ENCODE data around the gene XPO5. TPM values are rescaled to one million over a fixed set of nuclear protein-coding genes. Genes with fewer than 3 reads are reported as not detected.

The XPO5 gene
- polyA plus RNA-seq, 1 of the 3 experiments (the other 2 are of a cell fraction) = 29.5 TPM

- TF ChIP-seq USF2 (IDR thresholded peaks at IDR 0.05; ENCODE audit: borderline replicate concordance, low read depth, low read length) (no peak), SIN3A (IDR thresholded peaks at IDR 0.05; ENCODE audit: borderline replicate concordance, low read depth, low read length) (no peak), SMC3 (IDR thresholded peaks at IDR 0.05; ENCODE audit: low read depth, low read length) (no peak), GABPA (IDR thresholded peaks at IDR 0.05; ENCODE audit: low read depth) (no peak), PBX3 (IDR thresholded peaks at IDR 0.05) (no peak), GATA2 (CRISPR knock-in tag; IDR thresholded peaks at IDR 0.05) (no peak)
These were observed 38.5 kb upstream of the XPO5 start (continued) for GRCh38 chr6:43614396-43614730.

- Histone ChIP-seq H4K20me1 (ENCODE audit: insufficient read depth) (no peaks in the 10 kb centered on the region), H3K9me2 (no peaks in the 10 kb centered on the region), H3K79me2 (ENCODE audit: insufficient read depth) (peaks cover 8% of the 10 kb centered on the region; the same call in 1 of the 2 replicates), H3K4me1 (ENCODE audit: control insufficient read depth in 1 of 2, insufficient read depth in 2 of 2, low read depth in 1 of 2, low read length in 1 of 2) (no peaks in the 10 kb centered on the region; a peak in 1 of 4 replicates), H3F3A (replicated peaks; ENCODE audit: insufficient read depth) (peaks cover 19% of the 10 kb centered on the region), H2AFZ (ENCODE audit: low read depth) (no peak overlapping the region), H3K9me3 (no peaks in the 10 kb centered on the region), H3K4me3 (ENCODE audit: low read depth in 2 of 2, low read length in 1 of 2) (no peak overlapping the region), H3K27ac (ENCODE audit: low read depth in 2 of 2, low read length in 1 of 2) (no peak overlapping the region), H3K9ac (no peak overlapping the region), H3K27me3 (ENCODE audit: insufficient read depth) (no peaks in the 10 kb centered on the region), H3K4me2 (no peak overlapping the region), H3K36me3 (replicated peaks in 1 of 2; ENCODE audit: control insufficient read depth in 1 of 2, insufficient read depth in 2 of 2, low read length in 1 of 2) (peaks cover 35 to 61% of the 10 kb centered on the region in 2 experiments)
- ChIA-PET CTCF (interaction anchor here (2.5 to 3.4 kb wide), 2 partner anchors 53 to 465 kb away, joined by 12 to 13 read pairs; no protein-coding TSS in a partner anchor), POLR2A (interaction anchor here (0.8 to 1.5 kb wide), 2 partner anchors 13 to 16 kb away, joined by 5 to 6 read pairs; partner anchors contain the start of gene GTPBP2)
- DNase-seq = no peak
- TF ChIP-seq PBX3 (IDR thresholded peaks at IDR 0.05) (no peak), RFX5 (IDR thresholded peaks at IDR 0.05; ENCODE audit: low read length) (no peak), EP300 (IDR thresholded peaks at IDR 0.05; ENCODE audit: borderline replicate concordance in 1 of 2, low read depth in 1 of 2, low read length in 1 of 2) (no peak)
- 97% methylated on average over 6 of the region's 6 CpGs for WGBS (ENCODE audit: low lambda C conversion rate)
These were observed 38.0 kb upstream of the XPO5 start for GRCh38 chr6:43613721-43614395.

GRCh38 chr6:43610431-43610830 is 34.6 kb upstream of the XPO5 start:
- H3K4me1 ChIP-seq (ENCODE audit: control insufficient read depth in 1 of 2, insufficient read depth in 2 of 2, low read depth in 1 of 2, low read length in 1 of 2) = no peaks in the 10 kb centered on the region; a peak in 1 of 4 replicates
- no peaks in the 10 kb centered on the region for H4K20me1 ChIP-seq (ENCODE audit: insufficient read depth)
- H3K9me2 ChIP-seq = no peaks in the 10 kb centered on the region
- CTCF ChIA-PET = interaction anchor here (1.1 to 3.7 kb wide), 5 partner anchors 13 to 476 kb away, joined by 3 to 19 read pairs (median 3); no protein-coding TSS in a partner anchor
- H3K4me3 ChIP-seq (ENCODE audit: low read depth in 2 of 2, low read length in 1 of 2) = no peak overlapping the region
- H2AFZ ChIP-seq (ENCODE audit: low read depth) = no peak overlapping the region
- H3K9me3 ChIP-seq = no peaks in the 10 kb centered on the region
- H3K9ac ChIP-seq = no peak overlapping the region
- H3K4me2 ChIP-seq = no peak overlapping the region
- H3K27me3 ChIP-seq (ENCODE audit: insufficient read depth) = no peaks in the 10 kb centered on the region
- no peak overlapping the region for H3K27ac ChIP-seq (ENCODE audit: low read depth in 2 of 2, low read length in 1 of 2)
- POLR2A ChIA-PET = interaction anchor here (0.6 kb wide), 1 partner anchor 1698 kb away, joined by 4 read pairs; no protein-coding TSS in a partner anchor
- peaks cover 7% of the 10 kb centered on the region for H3F3A ChIP-seq (replicated peaks; ENCODE audit: insufficient read depth)
- H3K36me3 ChIP-seq (replicated peaks in 1 of 2; ENCODE audit: control insufficient read depth in 1 of 2, insufficient read depth in 2 of 2, low read length in 1 of 2) = peaks cover 35 to 75% of the 10 kb centered on the region in 2 experiments
- WGBS (ENCODE audit: low lambda C conversion rate) = 98% methylated on average over 5 of the region's 5 CpGs
- no peak for DNase-seq
- H3K79me2 ChIP-seq (ENCODE audit: insufficient read depth) = peaks cover 18% of the 10 kb centered on the region
- TF ChIP-seq TCF12 (IDR thresholded peaks at IDR 0.05) (no peak), MAX (IDR thresholded peaks at IDR 0.05; ENCODE audit: low read depth) (no peak), EP300 (IDR thresholded peaks at IDR 0.05; ENCODE audit: borderline replicate concordance in 1 of 2, low read depth in 1 of 2, low read length in 1 of 2) (no peak), GATA2 (CRISPR knock-in tag; IDR thresholded peaks at IDR 0.05) (no peak), FOXM1 (IDR thresholded peaks at IDR 0.05; ENCODE audit: low read depth) (no peak), FOSL2 (IDR thresholded peaks at IDR 0.05; ENCODE audit: borderline replicate concordance, low read depth) (no peak), RXRA (IDR thresholded peaks at IDR 0.05; ENCODE audit: borderline replicate concordance, low read depth) (no peak), IRF3 (IDR thresholded peaks at IDR 0.05; ENCODE audit: low read depth, low read length) (no peak), NRF1 (IDR thresholded peaks at IDR 0.05; ENCODE audit: low read depth, low read length) (no peak)
